Activated CD4-positive, alpha-beta T cell treated with anti-CD3 and anti-CD28 coated beads, Interleukin-2, amount 10 ng/mL, durations not matched to agents 7 days and 5 days (primary cell): ENCODE results near the gene DDX46. TPM values are rescaled to one million over a fixed set of nuclear protein-coding genes. Genes with fewer than 3 reads are reported as not detected.
A peak's percentile ranks its signal among the peaks of the same experiment; 100 is the strongest.
"Not testable (repeated sequence)": the region's sequence is repeated elsewhere in the genome, so short reads cannot be mapped to it uniquely, and the experiment has no call there.

Source experiments
- CTCF ChIA-PET: fragments of 350-600 bp; sonication (Branson Sonifier 250); formaldehyde crosslinking; loops from one replicate; lab custom pipeline; 2021; ENCODE audit warnings: antibody characterized with exemption; lab: Charles Lee
- POLR2A ChIA-PET: fragments of 350-600 bp; sonication (Branson Sonifier 250); formaldehyde crosslinking; loops from one replicate; lab custom pipeline; 2021; ENCODE audit warnings: antibody characterized with exemption; lab: Charles Lee
- DNase-seq: peaks from one replicate; pipeline ENCODE4 v3.0.0-alpha.2; 2020
- H3K27ac Mint-ChIP-seq: one replicate; pipeline ENCODE4 v1.8.0; 2021; ENCODE audit warnings: mild to moderate bottlenecking, moderate library complexity, mixed read lengths
- H3K27me3 Mint-ChIP-seq: one replicate; pipeline ENCODE4 v1.8.0; 2021; ENCODE audit warnings: mixed read lengths
- H3K36me3 Mint-ChIP-seq: one replicate; pipeline ENCODE4 v1.8.0; 2021; ENCODE audit warnings: low read depth, mixed read lengths
- H3K4me1 Mint-ChIP-seq: one replicate; pipeline ENCODE4 v1.8.0; 2021; ENCODE audit warnings: mixed read lengths
- H3K4me3 Mint-ChIP-seq: one replicate; pipeline ENCODE4 v1.8.0; 2021; ENCODE audit warnings: mild to moderate bottlenecking, moderate library complexity, mixed read lengths
- H3K9me3 Mint-ChIP-seq: one replicate; pipeline ENCODE4 v1.8.0; 2021; ENCODE audit warnings: mixed read lengths
- total RNA-seq, 2 experiments: library from RNA; stranded (reverse); gene quantifications; one replicate each; pipeline ENCODE4 v1.2.3, GENCODE V29; 2021

The DDX46 gene
- total RNA-seq, 2 experiments from 2014 or later, result 70.0 to 73.6 TPM

GRCh38 chr5:134833340-134834032, 74.9 kb downstream of the DDX46 start:
- no peak for DNase-seq
- Mint-ChIP-seq H3K27me3 (no peaks in the 10 kb centered on the region), H3K9me3 (no peaks in the 10 kb centered on the region), H3K36me3 (peaks cover 9% of the 10 kb centered on the region), H3K27ac (no peak overlapping the region), H3K4me1 (no peaks in the 10 kb centered on the region), H3K4me3 (no peak overlapping the region)
- POLR2A ChIA-PET, result no interaction called here
- CTCF ChIA-PET, result interaction anchor here (0.6 to 2.7 kb wide), 5 partner anchors 8 to 52 kb away, joined by 3 to 11 read pairs (median 4); partner anchors contain the start of gene C5orf24

DNA sequence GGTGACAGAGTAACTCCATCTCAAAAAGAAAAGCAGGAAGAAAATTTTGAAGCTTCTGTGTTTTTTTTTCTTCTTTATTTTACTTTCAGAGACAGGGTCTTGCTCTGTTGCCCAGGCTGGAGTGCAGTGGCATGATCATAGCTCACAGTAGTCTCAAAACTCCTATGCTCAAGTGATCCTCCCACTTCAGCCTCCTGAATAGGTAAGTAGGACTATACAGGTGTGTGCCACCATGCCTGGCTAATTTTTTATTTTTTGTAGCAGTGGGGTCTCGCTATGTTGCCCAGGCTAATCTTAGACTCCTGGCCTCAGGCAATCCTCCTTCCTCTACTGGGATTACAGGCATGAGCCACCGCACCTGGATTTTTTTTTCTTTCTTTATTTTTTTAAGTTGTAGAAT, 77.0 kb downstream of the DDX46 start:
- peaks cover 11% of the 10 kb centered on the region for H3K36me3 Mint-ChIP-seq
- ChIA-PET CTCF (interaction anchor here (2.7 kb wide), 1 partner anchor 10 kb away, joined by 11 read pairs; no protein-coding TSS in a partner anchor), POLR2A (no interaction called here)
- no peaks in the 10 kb centered on the region for H3K9me3 Mint-ChIP-seq
- no peaks in the 10 kb centered on the region for H3K4me1 Mint-ChIP-seq
- no peak overlapping the region for H3K4me3 Mint-ChIP-seq
- H3K27ac Mint-ChIP-seq, result no peak overlapping the region
- DNase-seq, result no peak
- H3K27me3 Mint-ChIP-seq, result no peaks in the 10 kb centered on the region

- ChIA-PET POLR2A (no interaction called here), CTCF (interaction anchor here (0.8 kb wide), 2 partner anchors 16 to 20 kb away, joined by 3 read pairs; no protein-coding TSS in a partner anchor)
- H3K4me1 Mint-ChIP-seq, result no peaks in the 10 kb centered on the region
- DNase-seq, result no peak
- no peak overlapping the region for H3K4me3 Mint-ChIP-seq
- H3K9me3 Mint-ChIP-seq, result no peaks in the 10 kb centered on the region
- H3K27ac Mint-ChIP-seq, result no peak overlapping the region
- no peaks in the 10 kb centered on the region for H3K27me3 Mint-ChIP-seq
- H3K36me3 Mint-ChIP-seq, result peaks cover 12% of the 10 kb centered on the region
Measured at GRCh38 chr5:134837530-134838181, 79.1 kb downstream of the DDX46 start.

DNA sequence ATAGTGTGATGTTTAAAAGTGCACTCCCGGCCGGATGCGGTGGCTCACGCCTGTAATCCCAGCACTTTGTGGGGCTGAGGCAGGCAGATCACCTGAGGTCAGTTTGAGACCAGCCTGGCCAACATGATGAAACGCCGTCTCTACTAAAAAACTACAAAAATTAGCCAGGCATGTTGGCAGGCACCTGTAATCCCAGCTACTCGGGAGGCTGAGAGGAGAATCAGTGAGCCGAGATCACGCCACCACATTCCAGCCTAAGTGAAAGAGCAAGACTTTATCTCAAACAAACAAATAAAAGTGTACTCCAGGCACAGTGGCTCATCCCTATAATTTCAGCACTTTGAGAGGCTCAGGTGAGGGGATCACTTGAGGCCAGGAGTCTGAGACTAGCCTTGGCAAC, 79.8 kb downstream of the DDX46 start:
- H3K4me3 Mint-ChIP-seq, DNase-seq, H3K9me3 Mint-ChIP-seq, H3K4me1 Mint-ChIP-seq, H3K27me3 Mint-ChIP-seq, POLR2A ChIA-PET, H3K27ac Mint-ChIP-seq: not testable (repeated sequence)
- CTCF ChIA-PET, result interaction anchor here (0.7 to 0.8 kb wide), 3 partner anchors 16 to 28 kb away, joined by 3 read pairs; no protein-coding TSS in a partner anchor
- H3K36me3 Mint-ChIP-seq, result peaks cover 12% of the 10 kb centered on the region

GRCh38 chr5:134840811-134841210, 82.2 kb downstream of the DDX46 start:
- ChIA-PET POLR2A (interaction anchor here (1.2 kb wide), 1 partner anchor 9 kb away, joined by 4 read pairs; no protein-coding TSS in a partner anchor), CTCF (interaction anchor here (0.6 kb wide), 1 partner anchor 1772 kb away, joined by 4 read pairs; no protein-coding TSS in a partner anchor)
- Mint-ChIP-seq H3K4me1 (peaks cover 11% of the 10 kb centered on the region), H3K9me3 (no peaks in the 10 kb centered on the region), H3K36me3 (peaks cover 13% of the 10 kb centered on the region), H3K27me3 (no peaks in the 10 kb centered on the region), H3K4me3 (no peak overlapping the region), H3K27ac (no peak overlapping the region)
- DNase-seq, result no peak

DNA sequence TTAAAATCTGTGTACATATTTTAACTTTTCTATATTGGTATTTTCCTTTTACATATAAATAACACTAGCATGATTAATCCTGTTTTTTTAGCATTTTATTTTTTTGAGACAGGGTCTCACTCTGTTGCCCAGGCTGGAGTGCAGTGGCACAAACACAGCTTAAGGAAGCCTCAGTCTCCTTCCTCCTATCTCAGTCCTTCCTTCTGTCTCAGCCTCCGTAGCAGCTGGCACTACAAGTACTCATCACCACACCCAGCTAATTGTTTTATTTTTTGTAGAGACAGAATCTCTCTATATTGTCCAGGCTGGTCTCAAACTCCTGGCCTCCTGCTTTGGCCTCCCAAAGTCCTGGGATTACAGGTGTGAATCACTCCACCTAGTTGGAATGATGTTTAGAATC, 85.7 kb downstream of the DDX46 start:
- Mint-ChIP-seq H3K9me3 (no peaks in the 10 kb centered on the region), H3K4me3 (no peak overlapping the region), H3K27ac (peak overlapping the region; percentile 1), H3K4me1 (peaks cover 27% of the 10 kb centered on the region), H3K27me3 (no peaks in the 10 kb centered on the region), H3K36me3 (peaks cover 20% of the 10 kb centered on the region)
- POLR2A ChIA-PET, result no interaction called here
- CTCF ChIA-PET, result interaction anchor here (1.8 kb wide), 1 partner anchor 86 kb away, joined by 6 read pairs; no protein-coding TSS in a partner anchor
- DNase-seq, result no peak

GRCh38 chr5:134845335-134845851, 86.8 kb downstream of the DDX46 start:
- peak overlapping the region; percentile 93 for H3K4me3 Mint-ChIP-seq
- peaks cover 33% of the 10 kb centered on the region for H3K4me1 Mint-ChIP-seq
- peaks cover 20% of the 10 kb centered on the region for H3K36me3 Mint-ChIP-seq
- POLR2A ChIA-PET, result interaction anchor here (0.5 to 1.0 kb wide), 3 partner anchors 29 to 110 kb away, joined by 3 to 5 read pairs (median 3); partner anchors contain the start of genes PCBD2 and TXNDC15
- no peaks in the 10 kb centered on the region for H3K9me3 Mint-ChIP-seq
- CTCF ChIA-PET, result interaction anchor here (0.6 to 1.8 kb wide), 9 partner anchors 9 to 1760 kb away, joined by 3 to 6 read pairs (median 3); partner anchors contain the start of gene PCBD2
- no peak for DNase-seq
- H3K27ac Mint-ChIP-seq, result peak overlapping the region; percentile 99
- no peaks in the 10 kb centered on the region for H3K27me3 Mint-ChIP-seq

DNA sequence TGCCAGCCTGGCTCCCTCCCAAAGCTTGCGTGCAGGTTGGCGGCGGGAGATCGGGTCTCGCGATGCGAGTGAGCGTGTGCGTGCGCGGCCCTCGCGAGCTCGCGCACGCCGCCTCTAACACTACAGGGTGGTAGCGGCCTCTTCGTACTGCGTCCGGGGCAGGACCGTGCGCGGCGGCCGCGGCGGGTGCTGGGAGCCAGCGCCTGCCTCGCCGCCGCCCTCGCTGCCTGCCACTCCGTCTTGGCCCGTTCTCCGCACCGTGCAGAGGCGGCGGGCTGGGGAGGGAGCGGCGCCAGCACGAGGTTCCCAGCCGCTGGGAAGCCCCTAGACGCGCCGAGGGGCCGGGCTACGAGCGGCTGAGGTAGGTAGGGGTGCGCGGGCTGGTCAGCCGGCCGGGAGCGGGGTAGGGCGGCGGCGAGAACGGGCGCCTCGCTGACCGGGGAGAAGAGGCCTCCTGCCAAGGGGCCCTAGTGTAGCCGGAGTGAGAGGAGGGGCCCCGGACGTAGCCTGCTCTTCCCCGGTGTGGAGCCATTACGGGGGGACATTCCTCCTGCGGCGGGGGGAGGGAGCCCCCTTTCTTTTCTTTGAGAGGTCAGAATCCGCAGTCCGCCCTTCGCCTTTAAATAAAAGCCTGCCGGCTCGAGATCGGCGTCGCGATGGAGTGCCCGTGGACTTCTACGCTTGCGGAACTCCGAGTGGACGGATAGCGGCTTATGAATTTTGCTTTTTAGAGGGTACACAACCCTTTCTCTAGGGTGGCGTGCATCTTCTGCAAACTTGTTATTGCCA, 87.5 kb downstream of the DDX46 start, which contains the start of gene C5orf24:
TSS of gene C5orf24 (plus strand) at position 117 of the 789 bp plus-strand sequence. CDS start 8,933 bp downstream, outside the sequence.
- POLR2A ChIA-PET, result interaction anchor here (0.5 to 1.0 kb wide), 4 partner anchors 28 to 111 kb away, joined by 3 to 5 read pairs (median 3); partner anchors contain the start of genes CAMLG, PCBD2 and TXNDC15
- DNase-seq, result peak; percentile 95
- H3K9me3 Mint-ChIP-seq, result no peaks in the 10 kb centered on the region
- peaks cover 22% of the 10 kb centered on the region for H3K36me3 Mint-ChIP-seq
- peak within 1 kb of the TSS; percentile 93 for H3K4me3 Mint-ChIP-seq
- CTCF ChIA-PET, result interaction anchor here (0.5 to 4.9 kb wide), 12 partner anchors 9 to 1761 kb away, joined by 3 to 24 read pairs (median 4); partner anchors contain the start of gene PCBD2
- peaks cover 38% of the 10 kb centered on the region for H3K4me1 Mint-ChIP-seq
- no peaks in the 10 kb centered on the region for H3K27me3 Mint-ChIP-seq
- peak within 1 kb of the TSS; percentile 99 for H3K27ac Mint-ChIP-seq

DNA sequence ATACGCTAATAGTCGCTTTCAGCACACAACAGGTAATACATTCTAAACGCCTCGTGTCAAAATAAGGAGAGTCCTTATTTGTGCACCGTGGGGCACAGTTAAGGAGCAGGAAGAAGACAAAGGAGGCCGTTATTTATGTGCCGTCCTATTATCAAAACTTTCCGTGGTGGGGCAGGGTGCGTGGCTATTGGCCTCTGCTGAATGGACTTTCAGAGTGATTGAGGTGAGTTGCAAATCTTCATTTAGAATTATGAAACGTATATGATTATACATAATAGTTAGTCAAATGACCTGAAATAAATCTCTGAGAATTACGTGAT, 88.0 kb downstream of the DDX46 start:
- Mint-ChIP-seq H3K27me3 (no peaks in the 10 kb centered on the region), H3K4me1 (peaks cover 43% of the 10 kb centered on the region), H3K36me3 (peaks cover 25% of the 10 kb centered on the region), H3K4me3 (peak overlapping the region; percentile 93), H3K9me3 (no peaks in the 10 kb centered on the region), H3K27ac (peak overlapping the region; percentile 99)
- ChIA-PET CTCF (interaction anchor here (0.5 to 4.9 kb wide), 3 partner anchors 13 to 58 kb away, joined by 4 to 24 read pairs (median 6); partner anchors contain the start of gene PCBD2), POLR2A (no interaction called here)
- peak; percentile 32 for DNase-seq

DNA sequence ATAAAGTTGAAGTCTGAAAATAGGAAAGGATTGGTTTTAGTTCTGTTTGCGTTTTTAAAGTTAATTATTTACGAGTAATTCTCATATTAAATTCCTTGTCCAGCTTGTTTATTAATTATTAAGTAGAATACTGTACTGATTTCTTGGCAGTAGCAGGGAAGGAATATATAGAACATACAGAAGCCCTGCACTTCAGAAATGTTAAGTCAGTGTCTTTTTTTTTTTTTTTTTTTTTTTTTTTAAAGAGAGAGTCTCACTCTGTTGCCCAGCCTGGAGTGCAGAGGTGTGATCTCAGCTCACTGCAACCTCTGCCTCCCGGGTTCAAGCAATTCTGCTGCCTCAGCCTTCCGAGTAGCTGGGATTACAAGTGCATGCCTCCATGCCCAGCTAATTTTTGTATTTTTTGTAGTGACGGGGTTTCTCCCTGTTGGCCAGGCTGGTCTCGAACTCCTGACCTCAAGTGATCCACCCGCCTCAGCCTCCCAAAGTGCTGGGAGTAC, 90.9 kb downstream of the DDX46 start:
- H3K27me3 Mint-ChIP-seq, DNase-seq, H3K27ac Mint-ChIP-seq, H3K4me3 Mint-ChIP-seq, H3K9me3 Mint-ChIP-seq: not testable (repeated sequence)
- ChIA-PET POLR2A (interaction anchor here (0.7 kb wide), 1 partner anchor 9 kb away, joined by 4 read pairs; no protein-coding TSS in a partner anchor), CTCF (interaction anchor here (0.9 to 4.9 kb wide), 6 partner anchors 10 to 55 kb away, joined by 3 to 24 read pairs (median 4); partner anchors contain the start of gene PCBD2)
- Mint-ChIP-seq H3K36me3 (peaks cover 32% of the 10 kb centered on the region), H3K4me1 (peaks cover 56% of the 10 kb centered on the region)

- peaks cover 51% of the 10 kb centered on the region for H3K4me1 Mint-ChIP-seq
- H3K9me3 Mint-ChIP-seq, result no peaks in the 10 kb centered on the region
- peaks cover 39% of the 10 kb centered on the region for H3K36me3 Mint-ChIP-seq
- ChIA-PET CTCF (interaction anchor here (1.1 to 4.9 kb wide), 3 partner anchors 8 to 53 kb away, joined by 3 to 24 read pairs (median 3); partner anchors contain the start of gene PCBD2), POLR2A (interaction anchor here (0.5 kb wide), 1 partner anchor 9 kb away, joined by 4 read pairs; no protein-coding TSS in a partner anchor)
- no peaks in the 10 kb centered on the region for H3K27me3 Mint-ChIP-seq
- peak overlapping the region; percentile 36 for H3K27ac Mint-ChIP-seq
- H3K4me3 Mint-ChIP-seq, result no peak overlapping the region
- no peak for DNase-seq
Measured at GRCh38 chr5:134851307-134851923, 92.8 kb downstream of the DDX46 start.
